ENCODE results near the gene LRPAP1.

Gene LRPAP1

GRCh38 chr4:3521621-3522325, 10.4 kb downstream of the LRPAP1 start:
- H3K27ac ChIP-seq (ENCODE audit: low read depth, low read length) = no peak overlapping the region
- H3K36me3 ChIP-seq (ENCODE audit: control insufficient read depth, insufficient read depth, low read length) = peaks cover 76% of the 10 kb centered on the region

GRCh38 chr4:3520796-3521600, 11.2 kb downstream of the LRPAP1 start:
- H3K36me3 ChIP-seq (ENCODE audit: control insufficient read depth, insufficient read depth, low read length) = peaks cover 83% of the 10 kb centered on the region

More at GRCh38 chr4:3521621-3522325, 10.4 kb downstream of the LRPAP1 start:
- Histone ChIP-seq H3K4me1 (ENCODE audit: control insufficient read depth, insufficient read depth, low read length) (no peaks in the 10 kb centered on the region; the same call in 1 of the 2 replicates), H3K9me3 (ENCODE audit: control insufficient read depth, insufficient read depth, low read depth, low read length) (no peaks in the 10 kb centered on the region), H3K4me3 (ENCODE audit: low read depth, low read length) (no peak overlapping the region), H3K27me3 (ENCODE audit: control insufficient read depth, insufficient read depth, low read length) (no peaks in the 10 kb centered on the region), H3K9ac (ENCODE audit: low read length) (no peak overlapping the region)

GRCh38 chr4:3520276-3520675, 11.9 kb downstream of the LRPAP1 start:
- H3K4me1 ChIP-seq (ENCODE audit: control insufficient read depth, insufficient read depth, low read length) = no peaks in the 10 kb centered on the region
- H3K27me3 ChIP-seq (ENCODE audit: control insufficient read depth, insufficient read depth, low read length) = no peaks in the 10 kb centered on the region
- H3K9ac ChIP-seq (ENCODE audit: low read length) = no peak overlapping the region
- H3K27ac ChIP-seq (ENCODE audit: low read depth, low read length) = no peak overlapping the region
- H3K4me3 ChIP-seq (ENCODE audit: low read depth, low read length) = no peak overlapping the region
- no peaks in the 10 kb centered on the region for H3K9me3 ChIP-seq (ENCODE audit: control insufficient read depth, insufficient read depth, low read depth, low read length)
- peaks cover 90% of the 10 kb centered on the region for H3K36me3 ChIP-seq (ENCODE audit: control insufficient read depth, insufficient read depth, low read length)

More at GRCh38 chr4:3520796-3521600, 11.2 kb downstream of the LRPAP1 start:
- Histone ChIP-seq H3K9me3 (ENCODE audit: control insufficient read depth, insufficient read depth, low read depth, low read length) (no peaks in the 10 kb centered on the region), H3K27me3 (ENCODE audit: control insufficient read depth, insufficient read depth, low read length) (no peaks in the 10 kb centered on the region), H3K4me1 (ENCODE audit: control insufficient read depth, insufficient read depth, low read length) (no peaks in the 10 kb centered on the region), H3K9ac (ENCODE audit: low read length) (no peak overlapping the region), H3K27ac (ENCODE audit: low read depth, low read length) (no peak overlapping the region), H3K4me3 (ENCODE audit: low read depth, low read length) (no peak overlapping the region)

DNA sequence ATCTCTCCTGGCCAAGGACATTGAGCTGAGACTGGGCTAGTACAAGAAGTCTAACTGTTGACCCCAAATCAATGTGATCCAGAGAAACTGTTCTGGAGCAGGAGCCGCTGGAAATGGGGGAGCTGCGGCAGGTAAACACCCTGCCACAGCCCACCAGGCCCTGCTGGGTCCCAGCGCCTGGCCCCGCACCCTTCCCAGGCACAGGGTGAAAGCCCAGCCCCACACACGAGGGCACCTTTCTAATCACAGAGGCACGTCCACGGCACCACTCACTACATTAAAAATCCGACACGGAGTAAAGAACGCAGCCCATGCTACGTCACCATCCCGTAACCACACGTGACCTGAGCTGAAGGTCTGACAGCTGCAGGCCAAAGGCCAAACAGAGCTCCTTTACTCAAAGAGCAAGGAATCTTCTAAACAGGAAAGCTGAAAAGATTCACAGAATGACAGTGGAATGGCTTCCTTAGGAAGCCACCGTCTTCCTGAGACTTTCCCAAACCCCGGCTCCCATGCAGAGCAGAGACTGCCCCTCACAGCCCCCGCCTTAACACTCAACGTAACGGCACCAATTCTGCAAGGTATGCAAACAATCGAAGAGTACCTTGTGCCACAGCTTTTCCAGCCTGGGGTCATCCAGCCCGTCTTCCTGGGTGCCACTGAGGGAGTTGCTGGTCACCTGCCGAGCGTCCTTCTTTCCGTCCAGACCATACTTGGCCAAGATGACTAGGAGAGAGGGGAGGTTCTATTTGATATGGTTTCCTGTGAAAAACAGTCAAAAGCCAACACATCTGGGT, 12.6 kb downstream of the LRPAP1 start:
- Histone ChIP-seq H3K27ac (ENCODE audit: low read depth, low read length) (no peak overlapping the region), H3K36me3 (ENCODE audit: control insufficient read depth, insufficient read depth, low read length) (peaks cover 93% of the 10 kb centered on the region), H3K4me3 (ENCODE audit: low read depth, low read length) (no peak overlapping the region), H3K9me3 (ENCODE audit: control insufficient read depth, insufficient read depth, low read depth, low read length) (no peaks in the 10 kb centered on the region), H3K9ac (ENCODE audit: low read length) (no peak overlapping the region), H3K27me3 (ENCODE audit: control insufficient read depth, insufficient read depth, low read length) (no peaks in the 10 kb centered on the region), H3K4me1 (ENCODE audit: control insufficient read depth, insufficient read depth, low read length) (no peaks in the 10 kb centered on the region)

DNA sequence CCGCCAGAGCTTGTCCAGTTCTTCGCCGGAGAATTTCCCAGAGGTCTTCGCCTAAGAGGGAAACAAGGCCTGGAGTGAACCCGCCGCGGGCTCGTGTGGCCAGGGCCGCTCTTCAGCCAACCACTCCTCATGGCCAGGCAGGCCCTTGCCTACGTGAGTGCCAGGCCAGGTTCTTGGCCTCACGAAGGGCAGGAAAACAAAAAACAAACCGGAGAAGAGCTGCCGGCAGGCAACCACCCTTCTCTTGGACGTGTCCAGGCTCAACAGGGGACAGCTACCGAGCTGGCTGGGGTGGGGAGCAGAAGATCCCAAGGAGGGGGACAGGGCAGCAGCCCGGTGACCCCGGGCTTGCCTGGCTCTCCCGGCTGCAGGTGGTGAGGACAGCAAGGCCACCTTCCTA, 13.3 kb downstream of the LRPAP1 start:
- H3K4me1 ChIP-seq (ENCODE audit: control insufficient read depth, insufficient read depth, low read length) = no peaks in the 10 kb centered on the region
- H3K9me3 ChIP-seq (ENCODE audit: control insufficient read depth, insufficient read depth, low read depth, low read length) = no peaks in the 10 kb centered on the region
- peaks cover 93% of the 10 kb centered on the region for H3K36me3 ChIP-seq (ENCODE audit: control insufficient read depth, insufficient read depth, low read length)
- no peaks in the 10 kb centered on the region for H3K27me3 ChIP-seq (ENCODE audit: control insufficient read depth, insufficient read depth, low read length)
- no peak overlapping the region for H3K4me3 ChIP-seq (ENCODE audit: low read depth, low read length)
- H3K27ac ChIP-seq (ENCODE audit: low read depth, low read length) = no peak overlapping the region
- no peak overlapping the region for H3K9ac ChIP-seq (ENCODE audit: low read length)

DNA sequence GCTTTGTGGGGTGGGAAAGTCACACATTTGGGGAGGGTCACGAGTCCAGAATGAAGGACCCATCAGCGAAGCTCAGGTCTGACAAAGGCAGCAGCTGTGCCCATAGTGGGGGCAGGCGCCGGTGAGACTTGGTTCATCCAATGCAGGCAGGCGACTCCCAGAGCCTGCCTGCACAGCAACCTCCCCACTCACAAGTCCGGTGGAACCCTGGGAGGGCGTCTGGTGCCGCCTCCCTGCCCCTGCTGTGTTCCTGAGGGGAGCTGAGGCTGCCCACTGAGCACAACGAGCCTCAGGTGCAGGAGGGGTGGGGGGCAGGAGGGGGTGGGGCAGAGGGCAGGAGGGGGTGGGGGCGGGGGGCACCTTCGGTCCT, 13.7 kb downstream of the LRPAP1 start:
- Histone ChIP-seq H3K4me3 (ENCODE audit: low read depth, low read length) (no peak overlapping the region), H3K4me1 (ENCODE audit: control insufficient read depth, insufficient read depth, low read length) (no peaks in the 10 kb centered on the region), H3K27ac (ENCODE audit: low read depth, low read length) (no peak overlapping the region), H3K9me3 (ENCODE audit: control insufficient read depth, insufficient read depth, low read depth, low read length) (no peaks in the 10 kb centered on the region), H3K9ac (ENCODE audit: low read length) (no peak overlapping the region), H3K27me3 (ENCODE audit: control insufficient read depth, insufficient read depth, low read length) (no peaks in the 10 kb centered on the region), H3K36me3 (ENCODE audit: control insufficient read depth, insufficient read depth, low read length) (peaks cover 93% of the 10 kb centered on the region)

DNA sequence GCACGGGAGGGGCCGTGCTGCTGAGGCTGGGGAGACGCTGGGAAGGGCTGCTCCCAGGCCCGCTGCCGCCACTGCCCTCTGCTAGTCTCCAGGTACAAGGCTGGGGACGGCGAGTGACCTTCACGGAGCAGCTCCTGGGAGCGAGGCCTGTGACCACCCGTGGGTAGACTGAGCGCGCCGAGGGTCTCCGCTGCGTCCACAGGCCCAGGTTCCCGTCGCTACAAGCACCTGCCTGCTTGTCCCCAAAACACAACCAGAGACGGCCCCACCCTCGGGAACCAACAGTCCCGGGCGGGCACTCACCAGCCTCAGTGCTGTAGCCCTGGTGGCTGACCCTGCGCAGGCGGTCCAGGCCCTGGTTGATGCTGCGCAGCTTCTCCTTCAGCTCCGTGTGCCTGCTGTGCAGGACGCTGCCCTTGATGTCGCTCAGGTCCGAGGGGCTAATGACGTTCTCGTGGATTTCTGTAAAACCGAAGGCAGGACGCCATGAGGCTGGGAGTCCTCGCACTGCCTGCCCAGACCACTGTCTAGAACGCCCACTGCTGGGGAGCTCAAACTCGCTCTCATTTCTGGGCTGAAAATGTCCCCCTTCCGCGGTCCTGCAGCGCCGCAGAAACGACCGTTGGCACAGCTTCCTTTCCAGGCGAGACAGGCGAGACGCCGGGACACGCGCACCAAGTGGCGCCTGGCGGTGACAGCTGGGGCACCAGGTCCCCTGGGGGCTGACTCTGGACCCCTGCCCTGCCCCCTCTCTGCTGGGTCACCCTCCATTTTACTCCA, 14.3 kb downstream of the LRPAP1 start:
- Histone ChIP-seq H3K27me3 (ENCODE audit: control insufficient read depth, insufficient read depth, low read length) (no peaks in the 10 kb centered on the region), H3K27ac (ENCODE audit: low read depth, low read length) (no peak overlapping the region), H3K9ac (ENCODE audit: low read length) (no peak overlapping the region), H3K36me3 (ENCODE audit: control insufficient read depth, insufficient read depth, low read length) (peaks cover 93% of the 10 kb centered on the region), H3K4me3 (ENCODE audit: low read depth, low read length) (no peak overlapping the region), H3K4me1 (ENCODE audit: control insufficient read depth, insufficient read depth, low read length) (no peaks in the 10 kb centered on the region), H3K9me3 (ENCODE audit: control insufficient read depth, insufficient read depth, low read depth, low read length) (no peaks in the 10 kb centered on the region)

DNA sequence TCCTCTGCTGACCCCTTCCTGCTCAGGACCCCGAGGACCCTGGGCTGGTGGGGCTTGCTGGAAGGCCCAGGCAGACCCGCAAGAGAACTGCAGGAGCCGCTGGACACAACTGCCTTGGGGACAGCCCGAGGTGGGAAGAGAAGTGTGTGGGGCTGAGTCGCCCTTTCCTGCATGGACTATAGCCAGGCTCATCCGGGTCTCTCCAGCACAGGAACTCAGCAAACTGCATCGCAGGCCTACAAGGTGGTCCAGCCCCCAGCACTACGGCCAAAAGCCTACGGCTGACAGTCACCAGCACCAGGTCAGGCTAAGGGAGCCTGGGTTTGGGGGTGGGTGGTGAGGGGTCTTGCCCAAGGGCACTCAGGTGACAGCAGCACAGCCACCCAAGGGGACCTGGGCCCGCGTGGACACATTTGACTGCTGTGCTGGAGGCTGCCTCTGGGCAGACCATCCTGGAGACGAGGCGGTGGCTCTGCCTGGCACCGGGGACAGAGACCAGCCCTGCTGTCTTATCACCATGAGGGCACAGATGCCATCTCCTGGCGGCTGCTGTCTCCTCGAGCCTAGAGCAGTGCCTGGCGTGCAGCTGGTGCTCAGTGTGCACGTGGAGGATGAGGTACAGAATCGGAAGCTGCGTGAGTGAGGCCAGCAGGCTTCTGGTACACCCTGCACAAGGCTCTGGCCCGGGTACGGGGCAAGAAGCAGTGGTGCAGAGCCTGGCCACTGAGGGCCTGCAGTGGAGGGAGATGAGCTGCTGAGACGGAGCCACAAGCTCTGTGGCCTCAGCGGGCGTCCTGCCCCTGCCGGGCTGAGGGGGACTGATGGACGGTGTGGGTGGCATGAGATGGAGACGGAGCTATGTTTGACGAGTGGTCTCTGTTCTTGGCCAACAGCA, 15.1 kb downstream of the LRPAP1 start:
- no peaks in the 10 kb centered on the region for H3K9me3 ChIP-seq (ENCODE audit: control insufficient read depth, insufficient read depth, low read depth, low read length)
- no peaks in the 10 kb centered on the region for H3K4me1 ChIP-seq (ENCODE audit: control insufficient read depth, insufficient read depth, low read length)
- no peak overlapping the region for H3K27ac ChIP-seq (ENCODE audit: low read depth, low read length)
- no peak overlapping the region for H3K9ac ChIP-seq (ENCODE audit: low read length)
- peaks cover 96% of the 10 kb centered on the region for H3K36me3 ChIP-seq (ENCODE audit: control insufficient read depth, insufficient read depth, low read length)
- H3K27me3 ChIP-seq (ENCODE audit: control insufficient read depth, insufficient read depth, low read length) = no peaks in the 10 kb centered on the region
- H3K4me3 ChIP-seq (ENCODE audit: low read depth, low read length) = no peak overlapping the region

- Histone ChIP-seq H3K9ac (ENCODE audit: low read length) (no peak overlapping the region), H3K4me1 (ENCODE audit: control insufficient read depth, insufficient read depth, low read length) (no peaks in the 10 kb centered on the region), H3K27me3 (ENCODE audit: control insufficient read depth, insufficient read depth, low read length) (no peaks in the 10 kb centered on the region), H3K27ac (ENCODE audit: low read depth, low read length) (no peak overlapping the region), H3K4me3 (ENCODE audit: low read depth, low read length) (no peak overlapping the region), H3K9me3 (ENCODE audit: control insufficient read depth, insufficient read depth, low read depth, low read length) (no peaks in the 10 kb centered on the region), H3K36me3 (ENCODE audit: control insufficient read depth, insufficient read depth, low read length) (peaks cover 94% of the 10 kb centered on the region)
Observed at GRCh38 chr4:3516061-3516835, 16.0 kb downstream of the LRPAP1 start.

Measured in HUES6 (cell line).